GM19397 (cell line): ENCODE results near the gene SPATA22.
"Not testable (repeated sequence)": the region's sequence is repeated elsewhere in the genome, so short reads cannot be mapped to it uniquely, and the experiment has no call there.

Experiments
- ATAC-seq: cut with Tn5 transposase; IDR thresholded peaks from one replicate; pipeline ENCODE4 v1.9.1; 2021; ENCODE audit warnings: mild to moderate bottlenecking, moderate library complexity; ENCODE audit not compliant: unreplicated experiment

The SPATA22 gene

GRCh38 chr17:3471599-3471998 lies at the start of gene SPATA22:
SPATA22 (minus strand) TSS chr17:3471819; CDS start chr17:3469325, 2,494 bp downstream.
- no peak for ATAC-seq

GRCh38 chr17:3519472-3519871 lies 47.9 kb upstream of the SPATA22 start:
- not testable (repeated sequence) for ATAC-seq

GRCh38 chr17:3514873-3515272 lies 43.3 kb upstream of the SPATA22 start:
- ATAC-seq, result no peak

- ATAC-seq, result not testable (repeated sequence)
Observed at GRCh38 chr17:3514167-3514566, 42.5 kb upstream of the SPATA22 start.

- no peak for ATAC-seq
Observed at GRCh38 chr17:3513305-3514035, 41.9 kb upstream of the SPATA22 start.

GRCh38 chr17:3512505-3513171 lies 41.0 kb upstream of the SPATA22 start:
- no peak for ATAC-seq

GRCh38 chr17:3511852-3512504 lies 40.4 kb upstream of the SPATA22 start:
- no peak for ATAC-seq

- ATAC-seq, result no peak
Observed at GRCh38 chr17:3510090-3510489, 38.5 kb upstream of the SPATA22 start.

GRCh38 chr17:3507869-3508268 lies 36.2 kb upstream of the SPATA22 start:
- ATAC-seq, result no peak

GRCh38 chr17:3507071-3507470 lies 35.5 kb upstream of the SPATA22 start:
- ATAC-seq, result no peak

GRCh38 chr17:3506054-3506453 lies 34.4 kb upstream of the SPATA22 start:
- ATAC-seq, result no peak

- no peak for ATAC-seq
Observed at GRCh38 chr17:3505008-3505407, 33.4 kb upstream of the SPATA22 start.

- ATAC-seq, result no peak
Observed at GRCh38 chr17:3503285-3503684, 31.7 kb upstream of the SPATA22 start.

- no peak for ATAC-seq
Observed at GRCh38 chr17:3502466-3502865, 30.8 kb upstream of the SPATA22 start.

- ATAC-seq, result no peak
Observed at GRCh38 chr17:3501344-3501743, 29.7 kb upstream of the SPATA22 start.

- no peak for ATAC-seq
Observed at GRCh38 chr17:3497101-3497500, 25.5 kb upstream of the SPATA22 start.

GRCh38 chr17:3485481-3486068 lies 14.0 kb upstream of the SPATA22 start:
- ATAC-seq, result no peak

- no peak for ATAC-seq
Observed at GRCh38 chr17:3482852-3483251, 11.2 kb upstream of the SPATA22 start.

GRCh38 chr17:3479988-3480387 lies 8.4 kb upstream of the SPATA22 start:
- no peak for ATAC-seq

GRCh38 chr17:3475812-3476610 lies 4.4 kb upstream of the SPATA22 start, which contains the start of gene ASPA:
ASPA (plus strand) TSS chr17:3475997; CDS start chr17:3476160, 163 bp downstream.
- no peak for ATAC-seq

GRCh38 chr17:3475251-3475685 lies 3.6 kb upstream of the SPATA22 start:
- ATAC-seq, result no peak
